K562 (cell line): ENCODE data around the gene CD300A. TPM values are rescaled to one million over a fixed set of nuclear protein-coding genes. Genes with fewer than 3 reads are reported as not detected.

Experiments used
- ATAC-seq: fragments of 200-7000 bp; cut with Tn5 transposase; 3 replicates; pipeline ENCODE4 v1.9.1; 2020; ENCODE audit warnings: moderate library complexity
- BruUV-seq: library from RNA; stranded (reverse); fragments of 400-500 nt; replicated peaks from 2 replicates; lab custom pipeline; 2021; lab: Mats Ljungman, UMichigan
- CTCF ChIA-PET: fragments of 300-600 bp; formaldehyde crosslinking; extraction: SDS; loops from one replicate; lab custom pipeline; 2021; ENCODE audit warnings: low intra/inter-chr PET ratio; lab: Yijun Ruan, JAX
- POLR2A ChIA-PET: fragments of 300-600, 350-650 bp; sonication (Branson Sonifier 250); formaldehyde crosslinking; extraction: SDS; loops from one replicate; lab custom pipeline; 2021; ENCODE audit warnings: antibody characterized with exemption, inconsistent platforms; lab: Yijun Ruan, JAX
- DNase-seq, 4 experiments: peaks; one replicate each; pipeline versions ENCODE4 v3.0.0 to v3.0.0-alpha.2; 2011 to 2018; ENCODE audit warnings: low spot score in 3 of 4, mixed read lengths in 3 of 4; ENCODE audit errors: extremely low read depth in 1 of 4
- FAIRE-seq: peaks from 2 replicates; lab custom pipeline; 2011; peaks lifted over from hg19 to GRCh38; lab: Jason Lieb, UNC
- H2AFZ ChIP-seq: 2 replicates; pipeline ENCODE4 v1.6.0; 2011; ENCODE audit warnings: low read depth, low read length, control low read depth, inconsistent platforms
- H3K27ac ChIP-seq: fragments of 200-600 bp; 3 replicates; pipeline ENCODE4 v1.8.0; 2011; ENCODE audit warnings: low read depth, mild to moderate bottlenecking, control low read depth, inconsistent platforms, low read length, moderate library complexity, mixed read lengths; ENCODE audit errors: extremely low read depth
- H3K27me3 ChIP-seq, 2 experiments: fragments of 300-600 bp in 1 of 2; 2 replicates in 1 of 2; 3 replicates in 1 of 2; pipeline versions ENCODE4 v1.6.0 to v1.8.0; 2011; ENCODE audit warnings: inconsistent platforms in 2 of 2, low read length in 2 of 2, mild to moderate bottlenecking in 1 of 2, mixed read lengths in 1 of 2, moderate library complexity in 1 of 2; ENCODE audit not compliant: control insufficient read depth in 2 of 2, insufficient read depth in 2 of 2
- H3K36me3 ChIP-seq: fragments of 300-600 bp; 3 replicates; pipeline ENCODE4 v1.8.0; 2011; ENCODE audit warnings: mild to moderate bottlenecking, low read length, inconsistent platforms; ENCODE audit not compliant: control insufficient read depth, insufficient read depth
- H3K4me1 ChIP-seq, 2 experiments: fragments of 200-600 bp in 1 of 2; replicated peaks in 1 of 2; 2 replicates in 1 of 2; 3 replicates in 1 of 2; pipeline versions ENCODE4 v1.5.1 to v1.8.0; 2011; ENCODE audit warnings: inconsistent platforms in 2 of 2, low read length in 2 of 2, mild to moderate bottlenecking in 1 of 2, mixed read lengths in 1 of 2, moderate library complexity in 1 of 2; ENCODE audit not compliant: control insufficient read depth in 2 of 2, insufficient read depth in 2 of 2
- H3K4me2 ChIP-seq: 2 replicates; pipeline ENCODE4 v1.6.1; 2011; ENCODE audit warnings: low read length, control low read depth, inconsistent platforms, mixed read lengths; ENCODE audit not compliant: insufficient read depth
- H3K4me3 ChIP-seq: fragments of 200-600 bp; sonication (generic), shearing (Covaris generic); 2 replicates; pipeline ENCODE4 v1.5.1; 2016; ENCODE audit warnings: control low read depth, inconsistent platforms
- H3K79me2 ChIP-seq: fragments of 200-600 bp; 3 replicates; pipeline ENCODE4 v1.8.0; 2011; ENCODE audit warnings: low read length, inconsistent platforms; ENCODE audit not compliant: control insufficient read depth, insufficient read depth
- H3K9ac ChIP-seq, 2 experiments: 2 replicates each; pipeline versions ENCODE4 v1.6.0 to v1.6.1; 2011; ENCODE audit warnings: low read depth in 2 of 2, low read length in 2 of 2, control low read depth in 1 of 2, inconsistent platforms in 1 of 2, mild to moderate bottlenecking in 1 of 2, mixed read lengths in 1 of 2; ENCODE audit not compliant: insufficient read depth in 1 of 2
- H3K9me1 ChIP-seq: one replicate; pipeline ENCODE4 v1.6.0; 2011; ENCODE audit warnings: inconsistent platforms, mild to moderate bottlenecking, low read length, moderate library complexity; ENCODE audit not compliant: control insufficient read depth, insufficient read depth
- H3K9me3 ChIP-seq: replicated peaks from 2 replicates; pipeline ENCODE4 v1.5.1; 2011; ENCODE audit warnings: low read depth, low read length, inconsistent platforms; ENCODE audit not compliant: control insufficient read depth, insufficient read depth
- H4K20me1 ChIP-seq: replicated peaks from 2 replicates; pipeline ENCODE4 v1.6.1; 2011; ENCODE audit warnings: low read length, inconsistent platforms, mixed read lengths; ENCODE audit not compliant: control insufficient read depth, insufficient read depth
- ELF2 ChIP-seq: fragments of 250-450 bp; sonication (Bioruptor Pico); IDR thresholded peaks from 2 replicates; pipeline ENCODE4 v1.5.0; 2021; ENCODE audit warnings: mild to moderate bottlenecking
- GABPB1 ChIP-seq: sonication (generic); formaldehyde crosslinking; IDR thresholded peaks from 2 replicates; pipeline ENCODE4 v1.8.0; 2022; ENCODE audit warnings: mild to moderate bottlenecking, missing genetic modification reagents
- KAT7 ChIP-seq: sonication (generic); formaldehyde crosslinking; IDR thresholded peaks from 2 replicates; pipeline ENCODE4 v1.8.0; 2022; ENCODE audit warnings: missing genetic modification reagents, mild to moderate bottlenecking, borderline replicate concordance
- KLF6 ChIP-seq: fragments of 250-450 bp; sonication (Bioruptor Pico); IDR thresholded peaks from 2 replicates; pipeline ENCODE4 v1.4.0; 2020; ENCODE audit warnings: mild to moderate bottlenecking, moderate library complexity, borderline replicate concordance
- LCOR ChIP-seq: sonication (generic); formaldehyde crosslinking; IDR thresholded peaks from 2 replicates; pipeline ENCODE4 v1.8.0; 2022; ENCODE audit warnings: mild to moderate bottlenecking, missing genetic modification reagents
- NCOA2 ChIP-seq, 2 experiments: fragments of 450-650 bp; IDR thresholded peaks; 2 replicates each; pipeline ENCODE4 v1.6.1; 2018; ENCODE audit warnings: mild to moderate bottlenecking in 2 of 2, moderate library complexity in 1 of 2; ENCODE audit not compliant: partially characterized antibody in 2 of 2
- NEUROD1 ChIP-seq: fragments of 150-350 bp; IDR thresholded peaks from 2 replicates; pipeline ENCODE4 v1.6.1; 2014; ENCODE audit warnings: borderline replicate concordance, low read length, low read depth; ENCODE audit not compliant: partially characterized antibody
- POLR2H ChIP-seq: IDR thresholded peaks from 2 replicates; pipeline ENCODE4 v1.6.1; 2016; ENCODE audit warnings: missing genetic modification characterization, low read depth, mild to moderate bottlenecking, control low read depth, missing compliant biosample characterization, moderate library complexity
- SAP30 ChIP-seq: fragments of 200-600 bp; sonication (generic); IDR thresholded peaks from 2 replicates; pipeline ENCODE4 v1.6.1; 2012; ENCODE audit warnings: borderline replicate concordance, low read depth, mild to moderate bottlenecking, moderate library complexity, low read length, control low read depth, inconsistent platforms; ENCODE audit not compliant: insufficient read depth, poor library complexity, severe bottlenecking
- STAG1 ChIP-seq: sonication (generic); formaldehyde crosslinking; IDR thresholded peaks from 2 replicates; pipeline ENCODE4 v1.5.0; 2020; ENCODE audit warnings: missing genetic modification reagents, borderline replicate concordance
- WHSC1 ChIP-seq: IDR thresholded peaks from one replicate; pipeline ENCODE4 v1.6.1; 2012; ENCODE audit warnings: low read length, control low read depth, inconsistent platforms
- XRCC3 ChIP-seq: fragments of 450-650 bp; IDR thresholded peaks from 2 replicates; pipeline ENCODE4 v1.6.1; 2017; ENCODE audit warnings: mild to moderate bottlenecking, moderate library complexity
- ZNF217 ChIP-seq: sonication (generic); formaldehyde crosslinking; IDR thresholded peaks from 2 replicates; pipeline ENCODE4 v1.8.0; 2022; ENCODE audit warnings: mild to moderate bottlenecking, missing genetic modification reagents
- ZNF277 ChIP-seq: fragments of 250-450 bp; sonication (Bioruptor Pico); IDR thresholded peaks from 2 replicates; pipeline ENCODE4 v1.8.0; 2022; ENCODE audit warnings: inconsistent platforms, mild to moderate bottlenecking, moderate library complexity, borderline replicate concordance
- WGBS: fragments of 100-300 bp; shearing (Covaris generic); methylation state at CpG from one replicate; pipeline ENCODE4 v1.1.6; 2016; ENCODE audit warnings: low coverage, mixed read lengths; ENCODE audit not compliant: insufficient coverage; ENCODE audit errors: missing lambda C conversion rate; 5-methylcytosine and 5-hydroxymethylcytosine counted together
- in situ Hi-C: fragments of 300-500 bp; cut with MboI; formaldehyde crosslinking; loops from 4 replicates; pipeline ENCODE4 v1.15.0; 2018; ENCODE audit warnings: inconsistent platforms, mixed read lengths
- intact Hi-C: fragments of 100-400 bp; cut with micrococcal nuclease; formaldehyde crosslinking; loops from 2 replicates; pipeline ENCODE4 v1.14.2; 2022
- polyA plus RNA-seq, 8 experiments: library from polyadenylated mRNA; depleted of rRNA in 4 of 8; stranded (reverse) in 5 of 8; unstranded in 3 of 8; fragments of >200 nt; fragmentation: Nextera tagmentation in 2 of 8; fragmentation: Illumina TruSeq in 1 of 8; extraction: Ambion mirVana in 2 of 8; extraction: Trizol in 1 of 8; gene quantifications; 2 replicates each; pipeline versions ENCODE4 v1.2.1 to v1.2.3, GENCODE V29; 2011 to 2014; ENCODE audit warnings: inconsistent platforms in 1 of 8, missing spikeins in 1 of 8
- total RNA-seq, 7 experiments: library from RNA; depleted of rRNA in 6 of 7; stranded (reverse); fragments of >200 nt in 6 of 7; fragmentation: Illumina TruSeq in 2 of 7; extraction: Trizol in 2 of 7; gene quantifications; 2 replicates each; pipeline versions ENCODE4 v1.2.1 to v1.2.3, GENCODE V29; 2011 to 2021; ENCODE audit warnings: low replicate concordance in 1 of 7

The CD300A gene
- total and polyA plus RNA-seq, 9 of the 15 experiments (the other 6 are each of a cell fraction or from before 2014, with no cell fraction given), result 0.21 to 1.7 (median 0.41) TPM; not detected in 1

- H3K27me3 ChIP-seq, result peaks cover 2 to 37% of the 10 kb centered on the region in 2 experiments; a peak in 4 of 5 replicates
- intact Hi-C loops, result no loop called here
- no peaks in the 10 kb centered on the region for H3K9me1 ChIP-seq
- in situ Hi-C loops, result no loop called here
- peak overlapping the region; percentile 68 for H2AFZ ChIP-seq
- 3% methylated on average over 12 of the region's 13 CpGs for WGBS
- no TSS peak for BruUV-seq
- ChIA-PET CTCF (no interaction called here), POLR2A (interaction anchor here (1.0 kb wide), 1 partner anchor 75 kb away, joined by 4 read pairs; no protein-coding TSS in a partner anchor)
- no peaks in the 10 kb centered on the region; the same call in 2 of the 3 replicates for H3K79me2 ChIP-seq
- 0 out of 2 replicates have a peak, but pooled peaks have one; percentile 58 for TF ChIP-seq KAT7 (CRISPR knock-in tag)
- no peak for TF ChIP-seq NCOA2 (IDR thresholded peaks at IDR 0.05; ENCODE audit: partially characterized antibody in 2 of 2)
- TF ChIP-seq ZNF217 (CRISPR knock-in tag), result no peak
- no peak for TF ChIP-seq KLF6 (CRISPR knock-in tag)
- no peak for TF ChIP-seq ZNF277 (CRISPR knock-in tag)
- TF ChIP-seq NEUROD1, result no peak
- TF ChIP-seq POLR2H (tag), result no peak
- no peak for TF ChIP-seq XRCC3
- TF ChIP-seq WHSC1, result no peak
- TF ChIP-seq ELF2, result peak; percentile 26; the same call in 1 of the 2 replicates
- TF ChIP-seq GABPB1 (CRISPR knock-in tag), result peak; percentile 47
- 0 out of 2 replicates have a peak, but pooled peaks have one; percentile 37 for TF ChIP-seq LCOR (CRISPR knock-in tag)
- peak; percentile 5 for TF ChIP-seq SAP30
- no peak for TF ChIP-seq STAG1 (CRISPR knock-in tag)
- H3K27ac ChIP-seq, result peak overlapping the region; percentile 53; the same call in 2 of the 3 replicates
- FAIRE-seq (peak; percentile 74), ATAC-seq (no peak), DNase-seq (no peak)
- H3K4me3 ChIP-seq, result peak overlapping the region; percentile 17
- H3K9me3 ChIP-seq, result no peaks in the 10 kb centered on the region
- H3K36me3 ChIP-seq, result no peaks in the 10 kb centered on the region
- H3K4me2 ChIP-seq, result peak overlapping the region; percentile 49
- peaks cover 6 to 22% of the 10 kb centered on the region in 2 experiments; a peak in 4 of 5 replicates for H3K4me1 ChIP-seq
- H4K20me1 ChIP-seq, result no peaks in the 10 kb centered on the region
- H3K9ac ChIP-seq, result peak overlapping the region; percentile 13 to 46; a peak in 3 of 4 replicates
These were observed 36.1 kb upstream of the CD300A start for GRCh38 chr17:74430385-74430705.
